Kidney glomerular epithelial cell (primary cell): ENCODE measurements around the gene RAB30.
"Not testable (repeated sequence)": the region's sequence is repeated elsewhere in the genome, so short reads cannot be mapped to it uniquely, and the experiment has no call there.

Experiments
- DNase-seq: peaks from one replicate; lab custom pipeline; 2025; lab: John Stamatoyannopoulos, UW

Gene RAB30

GRCh38 chr11:82981852-82982251 is 89.8 kb downstream of the RAB30 start:
- no peak for DNase-seq

- DNase-seq = no peak
Measured at GRCh38 chr11:82980947-82981346, 90.8 kb downstream of the RAB30 start.

GRCh38 chr11:82980292-82980691 is 91.4 kb downstream of the RAB30 start:
- DNase-seq = peak; percentile 76

- DNase-seq = no peak
Measured at GRCh38 chr11:82979824-82980223, 91.9 kb downstream of the RAB30 start.

- DNase-seq = peak; percentile 50
Measured at GRCh38 chr11:82978422-82979099, 93.1 kb downstream of the RAB30 start.

- DNase-seq = no peak
Measured at GRCh38 chr11:82976786-82977185, 94.9 kb downstream of the RAB30 start.

GRCh38 chr11:82975882-82976281 is 95.8 kb downstream of the RAB30 start:
- no peak for DNase-seq

GRCh38 chr11:82974851-82975250 is 96.8 kb downstream of the RAB30 start:
- no peak for DNase-seq

GRCh38 chr11:82974135-82974534 is 97.6 kb downstream of the RAB30 start:
- DNase-seq = no peak

- no peak for DNase-seq
Measured at GRCh38 chr11:82972103-82972502, 99.6 kb downstream of the RAB30 start.

- not testable (repeated sequence) for DNase-seq
Measured at GRCh38 chr11:82971519-82971946, 100.2 kb downstream of the RAB30 start.

- DNase-seq = not testable (repeated sequence)
Measured at GRCh38 chr11:82970507-82971083, 101.1 kb downstream of the RAB30 start.

- no peak for DNase-seq
Measured at GRCh38 chr11:82969811-82970210, 101.9 kb downstream of the RAB30 start.

- no peak for DNase-seq
Measured at GRCh38 chr11:82967381-82967780, 104.3 kb downstream of the RAB30 start.

GRCh38 chr11:82962021-82962420 is 109.7 kb downstream of the RAB30 start:
- DNase-seq = not testable (repeated sequence)

- no peak for DNase-seq
Measured at GRCh38 chr11:82960779-82961143, 110.9 kb downstream of the RAB30 start.

GRCh38 chr11:82959987-82960778 is 111.5 kb downstream of the RAB30 start:
- no peak for DNase-seq

GRCh38 chr11:82955736-82956453 is 115.8 kb downstream of the RAB30 start:
- not testable (repeated sequence) for DNase-seq

GRCh38 chr11:82950502-82950901 is 121.2 kb downstream of the RAB30 start:
- DNase-seq = not testable (repeated sequence)

- DNase-seq = no peak
Measured at GRCh38 chr11:82949352-82949751, 122.3 kb downstream of the RAB30 start.

GRCh38 chr11:82945682-82946081 is 126.0 kb downstream of the RAB30 start:
- no peak for DNase-seq

GRCh38 chr11:82945041-82945440 is 126.7 kb downstream of the RAB30 start:
- DNase-seq = not testable (repeated sequence)
